Urothelium cell line (cell line): ENCODE measurements around the gene ATG5.
A peak's percentile ranks its signal among the peaks of the same experiment; 100 is the strongest.
"Not testable (repeated sequence)": the region's sequence is repeated elsewhere in the genome, so short reads cannot be mapped to it uniquely, and the experiment has no call there.

ENCODE experiments used
- DNase-seq: peaks from one replicate; pipeline ENCODE4 v3.0.0; 2011; ENCODE audit warnings: low spot score, mixed read lengths
- FAIRE-seq: peaks from 2 replicates; lab custom pipeline; 2011; peaks lifted over from hg19 to GRCh38; lab: Jason Lieb, UNC

Gene ATG5

DNA sequence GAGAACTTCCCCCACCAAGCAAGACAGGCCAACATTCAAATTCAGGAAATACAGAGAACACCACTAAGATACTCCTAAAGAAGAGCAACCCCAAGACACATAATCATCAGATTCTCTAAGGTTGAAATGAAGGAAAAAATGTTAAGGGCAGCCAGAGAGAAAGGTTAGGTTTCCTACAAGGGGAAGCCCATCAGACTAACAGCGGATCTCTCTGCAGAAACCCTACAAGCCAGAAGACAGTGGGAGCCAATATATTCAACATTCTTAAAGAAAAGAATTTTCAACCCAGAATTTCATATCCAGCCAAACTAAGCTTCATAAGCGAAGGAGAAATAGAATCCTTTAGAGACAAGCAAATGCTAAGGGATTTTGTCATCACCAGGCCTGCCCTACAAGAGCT, 61.1 kb downstream of the ATG5 start:
- DNase-seq, FAIRE-seq: not testable (repeated sequence)

DNA sequence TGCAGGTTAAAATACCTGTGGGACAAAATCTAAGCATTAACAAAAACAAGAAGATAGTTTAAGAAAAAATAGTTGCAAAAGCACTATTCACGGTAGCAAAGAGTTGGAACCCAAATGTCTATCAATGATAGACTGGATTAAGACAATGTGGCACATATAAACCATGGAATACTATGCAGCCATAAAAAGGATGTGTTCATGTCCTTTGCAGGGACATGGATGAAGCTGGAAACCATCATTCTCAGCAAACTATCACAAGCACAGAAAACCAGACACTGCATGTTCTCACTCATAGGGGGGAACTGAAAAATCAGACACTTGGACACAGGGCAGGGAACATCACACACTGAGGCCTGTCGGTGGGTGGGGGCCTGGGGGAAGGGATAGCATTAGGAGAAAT, 65.8 kb downstream of the ATG5 start:
- not testable (repeated sequence) for FAIRE-seq, DNase-seq

DNA sequence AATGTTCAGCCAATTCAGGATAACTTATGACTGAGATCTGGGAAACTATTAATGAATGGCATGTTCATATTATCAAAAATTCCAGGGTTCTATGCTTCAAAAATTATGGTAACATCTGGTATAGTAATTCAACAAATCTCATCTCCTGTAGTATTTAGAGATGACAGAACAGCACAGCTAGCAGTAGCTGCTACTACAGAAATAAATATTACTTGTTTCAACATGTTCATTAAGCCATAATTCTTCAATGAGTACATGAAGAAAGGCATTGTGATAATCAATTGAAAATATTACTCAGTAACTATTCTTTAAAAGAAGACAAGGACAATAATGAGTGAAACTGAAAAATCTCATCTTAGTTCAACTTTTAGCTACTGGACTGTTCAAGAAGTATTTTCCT, 66.8 kb downstream of the ATG5 start:
- FAIRE-seq (no peak), DNase-seq (no peak)

DNA sequence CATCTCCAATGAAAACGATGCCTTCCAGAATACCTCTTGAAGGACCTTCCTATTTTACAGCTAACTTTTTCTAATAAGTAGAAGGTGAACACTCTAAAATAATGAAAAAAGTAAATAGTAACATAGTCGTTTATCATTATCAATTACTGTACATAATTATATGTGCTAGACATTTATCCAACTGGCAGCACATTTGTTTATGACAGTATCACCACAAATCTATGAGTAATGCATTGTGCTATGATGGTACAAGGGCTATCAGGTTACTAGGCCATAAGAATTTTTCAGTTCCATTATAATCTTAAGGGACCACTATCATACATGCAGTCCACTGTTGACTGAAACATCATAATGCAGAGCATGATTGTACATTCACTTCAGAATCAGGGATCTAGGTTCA, 68.4 kb downstream of the ATG5 start:
- DNase-seq (no peak), FAIRE-seq (no peak)

DNA sequence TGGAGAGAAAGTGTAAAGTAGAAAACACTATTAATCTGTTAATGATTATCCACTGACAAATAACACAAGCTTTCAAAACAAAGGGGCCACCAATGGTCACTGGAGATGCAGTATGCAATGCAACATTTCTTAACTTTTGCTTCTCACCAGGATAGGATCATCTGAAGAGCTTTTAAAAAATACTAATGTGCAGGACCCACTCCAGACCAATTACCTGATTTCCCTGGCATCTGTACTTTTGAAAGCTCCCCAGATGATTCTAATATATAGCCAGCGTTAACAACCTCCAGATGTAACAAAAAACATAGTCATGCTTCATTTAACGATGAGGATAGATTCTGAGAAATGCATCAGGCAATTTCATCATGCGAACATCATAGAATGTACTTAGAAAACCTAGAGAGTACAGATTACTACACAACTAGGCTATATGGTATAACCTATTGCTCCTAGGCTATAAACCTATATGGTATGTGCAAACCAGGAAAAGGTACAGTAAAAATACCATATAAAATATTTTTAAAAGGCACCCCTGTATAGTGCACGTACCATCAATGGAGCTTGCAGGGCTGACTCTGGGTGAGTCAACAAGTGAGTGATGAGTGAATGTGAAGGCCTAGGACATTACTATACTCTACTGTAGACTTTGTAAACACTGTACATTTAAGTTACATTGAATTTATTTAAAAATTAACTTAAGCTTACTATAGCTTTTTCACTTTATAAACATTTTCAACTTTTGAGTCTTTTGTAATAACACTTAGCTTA, 69.2 kb downstream of the ATG5 start:
- DNase-seq (no peak), FAIRE-seq (no peak)

DNA sequence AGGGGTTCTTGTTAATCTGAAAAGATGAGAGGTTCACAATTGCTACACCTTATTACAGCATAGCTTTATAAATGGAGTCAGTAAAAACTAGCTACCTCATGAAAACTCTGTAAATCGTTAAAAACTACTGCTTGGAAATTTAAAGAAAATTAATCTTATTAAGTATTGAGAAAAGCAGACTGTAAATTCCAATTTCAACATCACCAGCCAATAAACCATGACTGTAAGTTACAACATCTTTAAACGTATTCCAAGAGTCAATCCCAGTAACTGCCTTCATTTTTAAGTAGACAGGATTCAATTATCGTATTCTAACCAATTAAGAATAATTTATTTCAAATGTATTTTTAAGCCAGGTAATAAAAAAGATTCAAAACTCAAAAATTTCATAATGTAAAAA, 70.3 kb downstream of the ATG5 start:
- FAIRE-seq, result no peak
- no peak for DNase-seq

DNA sequence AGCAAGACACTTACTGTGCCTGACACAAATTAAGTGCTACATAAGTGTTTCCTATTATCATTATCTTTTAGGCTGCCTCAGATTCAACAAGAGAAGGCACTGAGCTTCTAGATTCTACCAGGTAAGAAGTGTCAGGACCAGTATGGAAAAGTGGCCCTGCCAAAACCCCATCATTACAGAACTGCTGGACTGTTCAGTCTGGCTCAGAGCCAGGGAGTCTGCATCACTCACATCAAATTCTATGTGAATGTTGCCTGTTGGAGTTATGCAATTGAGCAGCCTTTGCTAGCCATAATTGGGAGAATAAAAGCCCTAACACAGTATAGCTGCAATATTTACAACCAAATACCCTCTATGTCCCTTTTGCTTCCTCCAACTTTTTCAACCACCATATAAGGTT, 70.9 kb downstream of the ATG5 start:
- DNase-seq (peak; percentile 6), FAIRE-seq (no peak)

DNA sequence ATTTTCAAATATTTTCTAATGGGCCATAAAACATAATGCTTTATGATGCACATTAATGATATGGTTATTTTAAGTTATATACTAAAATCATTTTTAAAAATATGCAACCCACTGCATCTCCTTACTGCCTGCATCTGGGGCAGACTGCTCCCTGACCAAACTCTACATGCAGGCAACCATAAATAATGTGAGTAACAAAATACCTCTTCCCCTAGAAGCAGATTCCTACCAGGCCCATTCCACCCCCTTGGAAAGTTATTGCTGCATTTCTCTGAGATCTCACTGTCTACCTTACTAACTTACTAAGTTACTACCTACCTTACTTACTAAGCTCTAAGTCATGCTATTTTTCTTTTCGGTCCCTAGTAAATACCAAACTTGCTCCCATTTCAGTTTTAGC, 71.8 kb downstream of the ATG5 start:
- DNase-seq, result peak; percentile 6
- FAIRE-seq, result no peak

DNA sequence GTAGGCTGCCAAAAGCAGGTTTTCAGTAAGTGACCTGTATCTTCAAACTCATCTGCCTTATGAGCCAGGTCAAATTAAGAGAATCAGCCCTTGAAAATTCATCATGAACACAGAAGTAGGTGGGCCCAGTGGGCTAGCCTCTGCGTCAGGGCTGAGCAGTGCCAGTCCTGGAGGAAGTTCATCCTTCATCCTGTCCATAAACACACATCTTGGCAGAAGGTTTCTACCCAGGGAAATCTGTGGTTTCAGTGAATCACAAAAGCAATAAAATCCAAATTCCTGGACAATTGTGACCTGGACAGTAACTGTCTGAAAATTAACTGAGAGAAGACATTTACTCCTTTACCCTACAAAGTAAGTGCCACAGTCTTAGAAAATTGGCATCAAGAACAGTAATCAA, 72.4 kb downstream of the ATG5 start:
- FAIRE-seq (no peak), DNase-seq (peak; percentile 62)

DNA sequence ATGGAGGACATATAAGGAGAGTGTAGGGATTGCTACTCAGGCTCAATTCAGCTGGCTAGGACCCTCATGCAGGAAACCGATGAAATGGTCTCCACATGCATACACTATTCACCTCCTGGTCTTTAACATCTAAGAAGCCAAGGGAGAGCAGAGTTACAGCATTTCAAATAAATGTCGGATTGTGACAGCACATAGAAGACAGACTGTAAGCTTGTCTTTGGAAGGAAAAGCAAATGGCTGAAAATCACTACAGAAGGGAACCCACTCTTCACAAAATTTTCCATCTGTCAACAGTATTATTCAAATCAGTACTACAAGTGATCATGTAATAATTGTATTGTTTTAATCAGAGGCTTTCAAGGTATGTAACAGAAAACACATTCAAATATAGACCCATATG, 72.9 kb downstream of the ATG5 start:
- DNase-seq (no peak), FAIRE-seq (no peak)

DNA sequence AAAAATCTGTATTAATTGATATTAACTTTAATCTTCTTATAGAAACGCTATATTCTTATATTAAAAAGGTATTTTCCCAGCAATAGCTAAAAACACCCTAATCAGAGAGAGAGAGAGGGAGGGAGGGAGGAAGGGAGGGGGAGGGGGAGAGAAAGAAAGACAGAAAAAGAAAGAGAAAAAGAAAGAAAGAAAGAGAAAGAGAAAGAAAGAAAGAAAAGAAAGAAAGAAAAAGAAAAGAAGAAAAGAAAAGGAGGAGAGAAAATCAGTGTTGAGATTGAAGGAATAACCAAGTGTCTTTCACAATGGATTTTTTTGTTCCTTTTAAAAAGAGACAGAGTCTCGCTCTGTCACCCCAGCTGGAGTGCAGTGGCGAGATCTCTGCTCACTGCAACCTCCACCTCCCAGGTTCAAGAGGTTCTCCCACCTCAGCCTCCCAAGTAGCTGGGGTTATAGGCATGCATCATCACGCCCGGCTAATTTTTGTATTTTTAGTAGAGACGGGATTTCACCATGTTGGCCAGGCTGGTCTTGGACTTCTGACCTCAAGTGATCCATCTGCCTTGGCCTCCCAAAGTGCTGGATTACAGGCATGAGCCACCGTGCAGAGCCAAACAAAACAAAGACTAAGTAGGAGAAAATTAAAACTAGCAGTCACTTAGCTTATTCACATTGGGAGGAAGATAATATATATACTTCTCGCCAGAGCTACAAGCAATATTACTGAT, 73.9 kb downstream of the ATG5 start:
- FAIRE-seq, DNase-seq: not testable (repeated sequence)

DNA sequence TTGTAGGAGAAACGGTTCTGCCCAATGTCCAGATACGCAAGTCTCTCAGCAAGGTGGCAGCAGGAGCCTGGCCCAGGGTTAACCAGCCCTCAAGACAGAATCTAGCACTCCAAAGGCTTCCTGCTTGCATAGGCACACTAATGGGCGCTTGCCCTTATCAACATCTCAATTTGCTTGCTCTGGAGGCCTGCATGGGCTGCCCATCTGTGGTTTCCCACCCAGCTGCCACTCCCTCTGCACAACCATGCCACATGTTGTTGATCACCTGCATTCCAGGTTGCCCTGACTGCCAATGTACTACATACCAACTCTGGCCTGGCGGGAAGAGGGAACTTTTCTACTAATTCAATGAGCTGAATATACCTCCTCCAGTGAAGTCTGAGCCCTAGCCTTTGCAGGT, 74.6 kb downstream of the ATG5 start:
- no peak for DNase-seq
- no peak for FAIRE-seq

DNA sequence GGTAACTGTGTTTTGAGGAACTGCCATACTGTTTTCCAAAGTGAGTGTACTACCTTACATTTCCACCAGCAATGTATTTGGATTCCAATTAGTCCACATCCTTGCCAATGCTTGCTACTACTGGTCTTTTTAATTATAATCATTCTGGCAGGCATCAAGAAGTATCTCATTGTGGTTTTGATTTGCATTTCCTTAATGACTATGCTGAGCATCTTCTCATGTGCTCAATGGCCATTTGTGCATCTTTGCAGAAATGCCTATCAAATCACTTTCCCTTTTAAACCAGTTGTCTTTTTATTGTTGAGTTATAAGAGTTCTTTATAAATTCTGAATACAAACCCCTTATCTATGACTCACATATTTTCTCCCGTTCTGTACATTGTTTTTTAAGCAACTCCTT, 75.9 kb downstream of the ATG5 start:
- DNase-seq (no peak), FAIRE-seq (no peak)

DNA sequence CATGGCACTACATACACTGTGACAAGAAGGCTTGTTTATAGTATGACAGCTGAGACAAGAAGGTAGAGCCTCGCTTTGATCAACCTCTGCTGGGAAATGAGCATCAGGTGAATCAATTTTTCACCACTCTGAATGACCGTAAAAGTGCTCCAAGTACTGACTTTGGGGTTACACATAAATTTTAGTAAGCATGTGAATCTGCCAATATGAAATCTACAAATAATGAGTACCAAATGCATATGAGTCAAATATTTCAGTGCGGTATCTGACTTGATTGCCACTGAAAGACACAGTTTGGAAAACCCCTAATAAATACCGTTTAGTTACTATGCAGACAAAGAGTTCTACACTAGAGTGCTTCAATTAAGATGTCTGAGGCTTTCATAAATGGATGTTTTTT, 77.8 kb downstream of the ATG5 start:
- no peak for DNase-seq
- no peak for FAIRE-seq

DNA sequence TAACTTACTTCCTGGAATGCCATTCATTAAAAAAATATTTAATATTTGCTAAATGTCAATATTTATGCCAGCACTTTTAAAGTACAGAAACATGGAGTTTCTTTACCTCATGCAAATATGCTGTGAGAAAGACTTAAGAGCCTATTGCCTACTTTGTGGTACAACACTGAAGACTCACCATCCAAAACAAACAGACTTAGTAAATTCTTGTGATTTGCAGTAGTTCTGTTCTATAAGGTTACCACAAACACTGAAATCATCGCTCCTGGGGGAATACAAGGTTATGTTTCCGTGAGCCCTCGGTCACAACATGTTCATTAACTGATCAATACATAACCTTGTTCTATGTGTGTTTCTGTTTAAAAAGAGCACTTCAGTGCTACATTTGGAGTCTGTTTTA, 78.3 kb downstream of the ATG5 start:
- no peak for FAIRE-seq
- no peak for DNase-seq

DNA sequence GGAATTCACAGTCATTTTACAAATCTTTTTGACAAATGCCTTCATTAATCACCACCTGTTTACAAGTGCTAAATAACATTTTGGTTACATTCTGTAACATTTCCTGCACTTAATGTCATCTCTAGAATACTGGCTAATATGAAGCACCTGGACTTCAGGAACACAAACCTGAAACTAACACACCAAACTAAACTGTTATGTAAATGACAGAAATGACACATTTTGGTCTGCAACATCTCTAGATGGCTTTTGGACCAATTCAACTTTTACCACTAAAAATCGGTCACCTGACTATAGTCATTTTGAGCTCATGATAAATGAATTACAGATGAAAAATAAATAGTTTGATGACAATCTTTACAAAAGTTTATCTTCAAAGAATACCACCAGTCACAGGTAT, 80.6 kb downstream of the ATG5 start:
- no peak for DNase-seq
- no peak for FAIRE-seq

DNA sequence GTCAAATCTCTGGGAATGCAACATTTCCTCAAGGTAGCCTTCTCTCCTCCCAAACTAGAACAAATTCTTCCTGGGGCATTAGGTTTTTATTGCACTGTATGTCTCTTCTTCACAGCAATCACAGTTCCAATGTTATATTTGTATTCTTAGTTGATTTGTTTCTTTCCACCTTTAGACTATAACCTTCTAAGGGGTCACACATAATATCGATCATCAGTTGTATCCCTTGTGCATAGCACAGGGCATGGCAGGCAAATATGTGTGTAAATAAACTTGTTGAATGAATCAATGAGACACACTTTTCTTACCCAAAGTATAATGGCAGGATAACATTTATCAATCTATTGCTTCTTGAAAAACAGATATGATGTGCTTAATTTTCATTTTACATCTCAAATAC, 81.0 kb downstream of the ATG5 start:
- DNase-seq (no peak), FAIRE-seq (no peak)

DNA sequence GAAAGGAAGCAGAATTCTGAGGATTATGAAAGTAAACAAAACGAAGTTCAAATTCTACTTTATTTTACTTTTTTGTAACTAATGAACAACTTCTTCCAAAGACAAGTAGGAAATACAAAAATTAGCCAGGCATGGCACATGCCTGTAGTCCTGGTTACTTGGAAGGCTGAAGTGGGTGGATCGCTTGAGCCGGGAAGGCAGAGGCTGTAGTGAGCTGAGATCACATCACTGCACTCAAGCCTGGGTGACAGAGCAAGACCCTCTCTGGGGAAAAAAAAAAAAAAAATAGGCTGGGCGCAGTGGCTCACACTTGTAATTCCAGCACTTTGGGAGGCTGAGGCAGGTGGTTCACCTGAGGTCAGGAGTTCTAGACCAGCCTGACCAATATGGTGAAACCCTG, 82.3 kb downstream of the ATG5 start:
- DNase-seq (no peak), FAIRE-seq (no peak)

DNA sequence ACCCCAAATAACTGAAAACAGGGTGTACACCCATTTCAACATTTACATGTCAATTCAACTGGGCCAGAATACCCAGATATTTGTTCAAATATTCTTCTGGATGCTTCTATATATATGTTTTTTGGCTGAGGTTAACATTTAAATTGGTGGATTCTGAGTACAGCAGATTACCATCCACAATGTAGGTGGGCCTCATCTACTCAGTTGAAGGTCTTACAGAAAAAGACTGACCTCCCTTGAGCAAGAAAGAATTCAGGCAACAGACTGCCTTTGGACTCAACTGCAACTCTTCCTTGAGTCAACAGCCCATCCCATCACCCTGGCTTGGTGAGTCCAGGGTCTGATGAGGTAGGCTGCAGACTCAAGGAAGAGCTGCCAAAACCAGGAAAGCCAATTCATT, 84.1 kb downstream of the ATG5 start:
- DNase-seq (no peak), FAIRE-seq (no peak)

DNA sequence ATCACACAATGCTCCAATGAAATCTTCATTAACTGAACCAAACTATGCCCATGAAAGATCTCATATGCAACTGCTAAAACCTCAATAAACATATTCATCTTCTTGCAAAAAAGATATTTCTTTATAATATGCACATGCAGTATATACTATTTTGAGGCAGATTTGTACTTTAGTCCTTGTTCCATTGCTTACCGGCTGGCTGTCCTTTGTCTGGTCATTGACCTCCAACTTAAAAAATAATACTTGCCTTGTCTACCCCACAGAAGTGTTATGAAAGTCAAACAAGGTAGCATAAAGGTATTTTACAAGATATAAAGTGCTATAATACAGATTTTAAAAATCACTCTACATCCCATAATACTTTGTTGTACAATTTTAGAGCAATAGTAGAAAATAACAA, 88.3 kb downstream of the ATG5 start:
- no peak for FAIRE-seq
- DNase-seq, result no peak

DNA sequence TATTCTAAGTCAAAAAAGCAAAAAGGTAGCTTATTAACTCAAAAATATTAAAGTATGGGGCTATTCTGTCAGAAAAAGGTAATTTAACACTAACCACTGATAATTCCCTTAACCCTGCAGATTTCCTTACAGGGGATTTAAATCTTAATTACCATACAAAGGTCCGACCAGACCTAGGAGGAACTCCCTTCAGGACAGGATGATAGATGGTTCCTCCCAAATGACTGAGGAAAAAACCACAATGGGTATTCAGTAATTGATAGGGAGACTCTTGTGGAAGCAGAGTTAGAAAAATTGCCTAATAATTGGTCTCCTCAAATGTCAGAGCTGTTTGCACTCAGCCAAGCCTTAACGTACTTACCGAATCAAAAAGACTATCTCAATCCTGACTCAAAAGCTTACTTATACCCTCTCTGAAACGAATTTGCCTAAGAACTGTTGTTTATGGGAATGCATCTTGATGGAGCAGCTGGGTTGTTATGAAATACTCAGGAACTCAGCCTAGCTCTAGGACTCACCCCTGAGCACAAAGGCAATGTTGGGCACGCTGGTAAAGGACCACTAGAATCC, 95.6 kb downstream of the ATG5 start:
- not testable (repeated sequence) for DNase-seq, FAIRE-seq
